HL-60/S4 treated with retinoic acid at 250 ng/mL for 4 days and 3 days (cell line): ENCODE results near the gene STARD10.

Source experiments
- in situ Hi-C: fragments of 300-500 bp; cut with MboI; formaldehyde crosslinking; loops from 2 replicates; pipeline ENCODE4 v1.7.0; 2022; ENCODE audit warnings: low sequenced_read_pairs

Gene STARD10

DNA sequence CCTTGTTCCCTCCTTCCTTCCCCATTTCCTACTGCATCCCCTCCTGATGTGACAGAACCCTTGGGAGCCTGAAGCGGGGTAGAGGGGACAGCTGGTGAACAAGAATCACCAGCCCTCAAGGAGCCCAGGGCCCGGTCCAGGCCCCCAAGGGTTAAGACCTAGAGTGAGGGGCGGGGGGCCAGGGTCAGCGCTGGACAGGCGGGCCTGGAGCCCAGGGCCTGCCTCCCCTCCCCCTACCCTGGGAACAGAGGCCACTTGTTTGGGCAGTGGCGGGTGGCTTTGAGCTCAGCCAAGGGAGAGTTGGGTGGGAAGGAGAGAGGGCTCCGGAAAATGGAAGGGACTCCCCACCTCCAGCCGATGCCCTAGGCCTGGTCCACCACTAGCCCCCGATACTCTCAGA, 43.8 kb downstream of the STARD10 start:
- in situ Hi-C loops = no loop called here

DNA sequence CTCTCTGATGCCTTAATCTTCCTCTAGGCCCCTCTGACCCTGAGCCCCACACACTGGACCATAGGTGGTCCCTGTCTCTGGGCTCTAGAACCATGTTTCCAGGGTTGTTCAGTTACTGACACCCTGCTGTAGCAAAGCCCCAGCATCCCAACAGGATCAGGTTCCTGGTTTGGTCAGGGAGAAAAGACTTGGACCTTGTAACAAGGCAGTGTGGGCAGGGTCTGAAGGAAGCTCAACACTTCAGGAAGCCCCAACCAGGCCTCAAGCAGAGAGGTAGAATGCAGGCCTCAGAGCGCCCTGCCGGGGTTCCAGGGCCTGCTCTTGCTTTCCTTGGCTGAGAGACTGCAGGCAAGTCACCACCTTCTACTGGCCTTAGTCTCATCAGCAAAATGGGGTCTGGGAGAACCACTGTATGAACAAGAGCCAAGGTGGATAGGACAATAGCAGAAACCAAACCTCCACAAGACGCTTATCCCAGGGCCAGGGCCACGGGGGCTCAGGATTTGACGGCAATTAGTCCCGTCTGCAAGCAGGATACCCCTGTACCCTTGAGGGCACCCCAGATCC, 46.5 kb downstream of the STARD10 start:
- in situ Hi-C loops = no loop called here

DNA sequence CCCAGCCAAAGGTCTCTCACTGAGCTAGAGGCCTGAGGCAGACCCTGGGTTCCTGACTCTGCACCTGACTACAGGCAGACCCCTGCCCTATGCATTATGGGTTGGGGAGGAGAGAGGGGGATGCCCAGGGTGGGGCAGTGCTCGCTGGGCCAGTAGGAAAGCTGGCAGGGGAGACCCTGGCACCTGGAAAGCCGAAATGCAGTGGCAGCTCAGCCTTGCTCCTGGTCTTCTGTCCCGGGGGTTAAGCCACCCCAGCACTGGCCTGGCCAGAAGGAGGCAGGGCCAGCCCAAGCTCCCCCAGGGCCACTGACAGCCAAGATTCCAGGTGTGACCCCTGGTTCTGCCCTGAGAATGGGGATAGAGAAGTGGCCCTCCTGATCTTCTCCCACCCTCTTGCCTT, 47.0 kb downstream of the STARD10 start:
- in situ Hi-C loops = no loop called here

DNA sequence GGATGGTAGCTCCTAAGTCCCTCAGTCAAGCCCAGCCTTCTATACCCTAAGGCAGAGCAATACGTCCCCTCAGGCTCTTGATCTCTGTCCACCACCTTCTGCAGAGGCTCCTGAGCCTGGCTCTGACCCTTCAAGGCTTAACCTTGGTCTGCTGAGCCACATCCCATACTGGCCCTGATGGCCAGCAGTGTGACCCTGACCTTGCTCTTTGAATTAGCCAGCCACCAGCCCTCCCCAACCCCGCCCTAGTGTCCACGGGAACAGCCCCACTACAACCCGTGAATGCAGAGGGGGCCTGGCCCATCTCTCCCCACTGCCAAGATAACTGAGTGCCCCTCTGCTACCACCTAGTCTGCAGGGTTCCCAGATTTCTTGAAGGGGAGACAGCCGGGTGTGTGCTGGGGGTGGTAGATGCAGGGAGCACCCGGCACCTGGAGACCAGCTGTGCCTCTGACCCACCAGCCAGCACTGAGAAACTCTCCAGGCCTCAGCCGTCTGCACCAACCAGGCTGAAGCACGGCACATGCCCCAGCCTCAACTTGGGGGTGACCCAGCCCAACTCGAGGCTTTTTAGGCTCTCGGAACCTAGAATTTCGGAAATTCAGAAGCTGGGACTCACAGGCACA, 47.8 kb downstream of the STARD10 start:
- in situ Hi-C loops = no loop called here

DNA sequence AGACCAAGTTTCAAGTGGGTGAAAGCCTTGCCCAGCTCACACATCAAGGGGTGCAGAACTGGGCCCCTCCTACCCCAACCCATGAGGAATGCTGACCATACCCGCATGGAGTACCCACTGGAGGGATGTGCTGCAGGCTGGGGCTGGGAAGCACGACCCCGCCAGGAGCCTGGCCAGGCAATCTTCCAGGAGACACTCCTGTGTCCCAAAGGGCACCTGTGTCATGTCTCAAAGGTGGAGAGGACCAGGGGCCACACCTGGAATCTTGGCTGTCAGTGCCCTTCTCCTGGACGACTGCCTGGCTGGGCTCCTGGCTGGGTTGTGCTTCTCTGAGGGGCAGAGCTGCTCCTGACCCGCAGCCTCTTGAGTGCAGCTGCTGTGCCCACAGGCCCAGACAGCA, 48.3 kb downstream of the STARD10 start:
- in situ Hi-C loops = no loop called here

DNA sequence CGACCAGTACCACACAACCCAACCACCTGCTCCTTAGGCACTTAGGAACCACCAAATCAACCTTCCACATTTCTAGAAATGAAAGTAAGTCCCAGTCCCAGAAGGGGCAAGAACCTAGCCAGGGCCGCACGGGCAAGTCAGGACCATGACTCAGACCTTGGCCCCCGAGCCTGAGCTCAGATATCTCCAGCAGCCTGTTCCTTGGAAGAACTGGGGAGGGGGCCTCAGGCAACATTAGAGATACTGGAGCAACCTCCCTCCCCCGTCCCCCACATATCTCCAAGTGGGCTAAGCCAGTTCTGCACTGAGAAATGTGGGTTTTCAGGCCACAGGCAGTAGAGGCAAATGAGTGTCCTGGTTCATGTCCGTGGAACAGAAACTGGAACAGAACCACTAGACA, 49.4 kb downstream of the STARD10 start:
- in situ Hi-C loops = no loop called here

DNA sequence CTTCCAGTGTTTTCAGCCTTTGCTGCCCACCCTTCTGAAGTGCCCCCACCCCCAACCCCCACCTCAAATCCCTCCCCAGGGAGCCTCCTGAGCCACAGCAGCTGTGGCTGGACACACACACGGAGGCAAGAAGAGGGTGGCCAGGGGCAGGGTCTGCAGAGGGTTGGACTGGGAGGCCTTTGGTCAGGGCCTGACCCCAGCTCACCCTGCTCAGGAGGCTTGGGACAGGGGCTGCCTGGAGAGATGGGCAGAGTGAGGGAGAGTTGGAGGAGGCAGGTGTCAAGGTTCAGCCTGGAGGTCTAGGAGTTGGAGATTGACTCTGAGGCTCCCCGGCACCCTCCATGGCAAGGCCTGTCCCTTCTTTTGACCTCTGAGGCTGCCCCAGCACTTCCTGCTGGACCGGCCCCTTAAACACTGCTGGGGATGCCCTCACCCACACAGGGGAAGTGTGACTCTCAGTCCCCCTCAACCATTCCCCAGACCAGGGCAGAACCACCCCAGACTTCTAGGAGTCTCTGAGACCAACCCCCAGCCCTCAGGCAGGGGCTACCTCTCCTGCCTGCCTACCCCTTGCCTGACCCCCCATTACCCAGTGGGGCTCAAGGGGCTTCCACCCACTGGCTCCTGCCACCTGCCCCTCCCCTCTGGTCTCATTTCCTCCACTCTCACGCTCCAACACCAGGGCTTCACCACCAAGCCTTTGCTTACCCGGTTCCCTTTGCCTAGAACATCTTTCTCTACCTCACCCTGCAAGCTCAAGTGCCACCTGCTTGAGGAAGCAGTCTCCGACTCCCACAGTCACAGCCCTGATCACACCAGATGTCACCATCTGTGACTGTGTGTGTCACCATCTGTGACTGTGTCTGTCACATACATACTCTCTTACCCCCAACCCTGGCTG, 50.3 kb downstream of the STARD10 start:
- in situ Hi-C loops = no loop called here

DNA sequence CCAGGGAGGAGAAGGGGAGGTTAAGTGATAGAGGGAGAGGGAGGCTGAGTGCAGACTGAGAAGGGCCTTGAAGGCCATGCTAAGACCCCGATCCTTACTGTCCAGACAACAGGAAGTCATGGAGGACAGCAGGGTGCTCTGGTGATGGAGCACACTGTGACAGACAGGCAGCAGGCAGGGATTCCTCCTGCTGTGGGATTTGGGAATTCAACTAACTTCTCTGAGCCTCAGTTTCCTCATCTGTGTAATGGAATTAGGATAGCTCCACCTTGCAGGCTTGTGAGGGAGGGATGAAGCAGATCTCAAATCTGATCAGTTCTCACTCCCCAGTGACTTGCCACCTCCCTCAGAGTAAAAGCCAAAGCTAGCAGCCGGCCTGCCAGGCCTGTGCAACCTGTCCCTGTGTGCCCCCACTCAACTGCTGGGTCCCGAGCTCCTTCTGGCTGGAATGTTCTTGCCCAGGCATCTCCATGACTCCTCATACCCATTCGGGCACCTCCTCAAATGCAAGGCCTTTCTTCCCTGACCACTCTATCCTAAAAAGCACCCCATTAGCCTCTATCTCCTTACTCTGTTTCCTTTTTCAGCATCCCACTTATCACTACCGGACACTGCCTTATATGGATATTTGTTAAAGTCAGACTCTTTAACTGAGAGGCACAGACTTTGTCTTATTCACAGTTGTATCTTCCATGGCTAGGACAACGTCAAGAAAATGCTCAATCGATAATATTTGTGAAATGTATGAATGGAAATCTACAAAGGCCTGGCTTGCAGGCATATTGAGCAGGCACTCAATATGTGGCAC, 51.1 kb downstream of the STARD10 start:
- in situ Hi-C loops = no loop called here

DNA sequence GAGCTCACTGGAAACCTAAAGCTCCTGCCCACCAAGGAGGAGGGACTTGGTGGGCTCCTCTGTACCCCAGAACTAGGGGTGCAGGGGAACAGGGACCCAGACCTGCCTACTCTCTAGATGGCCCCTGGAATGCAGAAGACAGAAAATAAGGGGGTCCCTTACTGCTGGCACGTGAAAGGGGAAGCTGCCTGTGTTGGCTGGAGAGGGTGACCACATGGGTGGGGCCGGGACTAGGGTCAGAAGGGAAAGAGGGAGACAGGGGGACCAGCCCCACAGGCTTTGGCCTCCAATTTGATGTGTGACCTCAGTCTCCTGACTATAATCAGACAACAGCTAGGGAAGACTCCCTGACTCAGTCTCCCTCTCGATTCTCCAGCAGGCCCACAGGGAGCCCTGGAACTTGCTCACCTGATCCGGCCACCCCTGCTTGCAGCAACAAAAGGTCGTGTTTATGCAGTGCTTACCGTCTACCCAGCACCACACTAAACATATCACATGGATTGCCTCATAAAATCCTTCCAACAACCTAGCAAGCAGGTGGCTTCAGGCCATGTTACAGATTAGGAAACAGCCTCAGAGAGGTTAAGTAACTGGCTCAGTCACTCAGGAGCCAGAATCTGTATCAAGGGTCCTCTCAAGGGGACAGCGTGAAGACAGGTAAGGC, 51.9 kb downstream of the STARD10 start:
- in situ Hi-C loops = no loop called here

DNA sequence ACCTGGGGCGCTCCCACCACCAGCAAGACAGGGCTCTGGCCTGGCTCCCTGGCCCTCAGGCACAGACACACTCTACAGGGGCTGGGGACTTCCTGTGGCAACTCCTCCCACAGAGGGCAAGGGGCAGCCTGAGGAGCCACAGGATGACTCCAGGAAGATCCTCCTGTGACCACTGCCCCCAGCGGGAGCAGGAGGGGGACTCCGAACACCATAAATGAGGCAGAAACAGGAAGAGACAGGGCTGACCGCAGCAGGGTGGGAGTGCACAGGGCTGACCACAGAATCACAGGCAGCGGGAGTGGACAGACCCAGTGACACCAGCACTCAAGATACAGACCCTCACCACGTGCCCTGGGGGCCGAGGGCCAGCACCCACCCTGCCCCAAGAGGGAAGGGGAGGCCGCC, 52.4 kb downstream of the STARD10 start:
- in situ Hi-C loops = no loop called here

DNA sequence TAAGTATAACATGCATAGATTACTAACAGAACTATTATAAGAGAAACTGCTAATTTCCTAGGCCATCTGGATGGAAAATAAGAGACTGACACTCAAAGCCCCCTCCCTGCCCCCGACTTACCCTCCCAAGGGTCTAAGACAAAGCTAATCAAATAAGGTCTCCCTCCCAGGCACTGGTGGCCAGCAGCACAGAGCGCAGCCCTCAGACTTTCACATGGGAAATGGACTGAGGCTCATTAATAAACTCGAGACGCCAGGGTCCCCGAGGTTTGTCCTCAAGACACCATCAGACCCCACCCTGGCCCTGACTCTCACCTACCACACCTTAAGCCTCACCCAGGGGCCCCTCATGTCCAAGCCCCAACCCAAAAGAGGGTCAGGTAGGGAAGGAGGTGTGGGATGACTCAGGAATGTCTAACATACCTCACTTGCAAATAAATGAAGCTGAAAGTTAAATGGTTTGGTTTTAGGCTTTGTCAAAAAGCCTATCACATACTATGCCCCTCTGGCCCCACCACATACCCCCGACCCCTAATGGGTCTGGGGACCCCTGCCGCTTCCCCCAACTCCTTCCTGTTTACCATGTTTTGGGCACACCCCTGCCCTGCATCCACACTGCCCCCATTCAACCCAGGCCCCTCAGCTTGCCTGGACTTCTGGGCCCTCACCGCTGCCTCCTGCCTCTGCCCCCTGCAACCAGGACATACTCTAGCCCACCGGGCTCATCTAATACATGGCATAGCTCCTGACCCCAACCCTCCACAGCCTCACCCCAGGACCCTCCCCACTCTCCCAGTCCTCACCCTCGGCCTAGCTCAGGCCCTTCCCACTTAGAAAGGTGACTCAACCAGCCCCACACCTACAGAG, 53.1 kb downstream of the STARD10 start:
- in situ Hi-C loops = no loop called here

DNA sequence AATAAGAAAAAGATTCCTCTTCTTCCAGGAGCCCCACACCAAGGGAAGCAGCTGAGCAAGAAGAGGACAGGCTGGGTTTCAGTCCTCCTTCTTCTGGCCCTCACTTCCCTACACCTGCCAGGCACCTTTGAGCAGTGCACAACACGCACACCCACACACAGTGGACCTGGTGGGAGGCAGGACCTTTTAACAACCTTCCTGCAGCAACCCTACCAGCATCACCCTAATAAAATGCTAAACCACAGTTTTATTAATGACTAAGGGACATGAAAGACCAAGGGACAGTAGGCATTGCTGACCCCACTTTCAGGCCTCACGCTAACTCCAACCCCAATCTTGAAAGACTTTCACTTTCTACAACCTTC, 53.8 kb downstream of the STARD10 start:
- in situ Hi-C loops = no loop called here

DNA sequence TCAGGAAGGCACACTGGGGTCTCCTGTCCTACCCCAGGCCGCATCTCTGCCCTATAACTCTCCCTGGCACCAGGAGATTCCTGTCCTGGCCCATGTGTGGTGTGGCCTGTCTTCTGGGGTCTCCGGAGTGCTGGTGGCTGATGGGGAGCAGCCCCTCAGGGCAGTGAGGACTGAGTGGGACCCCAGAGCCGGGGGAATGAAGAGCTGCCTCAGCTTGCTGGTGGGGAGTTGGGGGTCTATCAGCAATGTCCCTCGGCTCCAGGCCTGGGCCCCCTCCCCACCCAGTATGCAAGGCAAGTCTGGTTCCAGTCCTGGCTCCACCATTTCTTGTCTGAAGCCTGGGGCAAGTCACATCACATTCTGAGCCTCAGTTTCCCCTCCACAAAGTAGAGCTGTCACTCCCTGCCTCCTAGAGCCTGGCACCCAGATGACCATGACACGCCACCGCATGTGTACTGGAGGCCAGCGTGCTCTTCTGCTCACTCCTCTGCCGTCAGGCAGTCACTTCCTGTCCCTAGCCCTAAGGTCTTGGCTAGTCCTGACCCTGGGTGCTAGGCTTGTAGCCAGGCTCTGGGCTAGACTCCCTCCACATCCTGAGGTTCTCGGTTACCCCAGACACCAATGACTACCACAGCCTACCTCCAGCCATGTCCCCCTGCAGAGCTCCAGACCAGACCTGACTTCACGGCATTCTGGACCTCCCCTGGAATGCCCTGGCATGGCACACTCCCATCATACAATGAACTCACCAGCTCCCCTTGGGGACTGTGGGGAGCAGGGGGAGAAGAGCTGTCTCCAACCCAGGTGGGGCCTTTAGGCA, 54.4 kb downstream of the STARD10 start:
- in situ Hi-C loops = no loop called here

DNA sequence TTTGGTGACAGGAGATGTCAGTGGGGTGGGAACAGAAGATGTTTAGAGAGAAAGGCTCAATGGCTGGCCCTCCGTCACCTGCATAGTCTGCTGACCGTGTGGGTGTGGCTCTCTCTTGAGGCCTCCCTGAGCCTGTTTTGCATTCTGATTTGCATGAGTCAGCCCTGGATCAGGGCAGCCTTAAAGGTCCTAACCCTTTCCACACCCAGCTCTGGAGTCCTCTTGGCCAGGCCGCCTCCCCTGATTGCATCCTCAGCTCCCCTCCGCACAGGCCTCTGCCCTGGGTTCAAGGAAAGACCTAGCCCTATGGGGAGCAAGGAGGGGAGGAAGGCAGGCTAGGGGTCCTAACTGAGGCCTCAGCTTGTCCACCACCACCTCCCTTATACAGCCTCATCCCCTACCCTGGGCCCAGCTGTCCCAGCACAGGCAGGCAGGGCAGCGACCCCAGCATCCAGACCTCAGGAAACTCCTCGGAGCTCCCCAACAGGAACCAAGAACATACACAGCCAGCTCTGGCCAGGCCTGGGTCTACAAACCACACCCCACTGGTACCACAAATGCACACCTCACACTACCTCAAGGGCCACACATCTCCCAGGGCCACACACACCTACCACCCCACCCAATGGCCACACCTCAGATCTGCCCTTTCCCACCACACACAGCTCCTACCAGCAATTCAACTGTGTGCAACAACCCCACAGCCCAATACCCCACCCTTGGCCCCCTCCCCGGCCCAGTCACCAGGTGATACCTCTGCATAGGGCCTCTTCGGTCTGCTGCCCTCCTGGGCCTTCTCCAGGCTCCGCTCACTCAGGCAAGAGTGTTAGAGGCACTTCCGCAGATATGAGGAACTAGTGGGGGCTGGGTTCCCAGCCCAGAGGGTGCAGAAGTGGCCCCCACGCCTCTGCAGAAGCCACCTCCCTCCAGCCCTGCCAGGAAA, 55.4 kb downstream of the STARD10 start:
- in situ Hi-C loops = no loop called here

DNA sequence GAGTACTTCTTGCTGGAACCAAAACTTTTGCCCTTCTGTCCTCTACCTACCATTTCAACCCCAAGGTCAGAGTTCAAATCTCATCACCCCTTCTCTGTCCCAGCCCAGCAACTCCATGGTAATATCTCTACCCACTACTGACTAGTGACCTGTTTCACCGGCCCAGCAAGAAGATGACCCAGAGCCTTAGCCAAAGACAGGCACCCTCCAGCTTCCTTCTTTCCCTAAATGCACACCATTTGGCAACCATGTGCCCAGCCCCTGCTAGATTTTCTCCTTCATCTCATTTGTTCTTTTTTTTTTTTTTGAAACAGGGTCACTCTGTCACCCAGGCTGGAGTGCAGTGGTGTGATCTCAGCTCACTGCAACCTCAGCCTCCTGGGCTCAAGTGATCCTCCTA, 56.5 kb downstream of the STARD10 start:
- in situ Hi-C loops = no loop called here

DNA sequence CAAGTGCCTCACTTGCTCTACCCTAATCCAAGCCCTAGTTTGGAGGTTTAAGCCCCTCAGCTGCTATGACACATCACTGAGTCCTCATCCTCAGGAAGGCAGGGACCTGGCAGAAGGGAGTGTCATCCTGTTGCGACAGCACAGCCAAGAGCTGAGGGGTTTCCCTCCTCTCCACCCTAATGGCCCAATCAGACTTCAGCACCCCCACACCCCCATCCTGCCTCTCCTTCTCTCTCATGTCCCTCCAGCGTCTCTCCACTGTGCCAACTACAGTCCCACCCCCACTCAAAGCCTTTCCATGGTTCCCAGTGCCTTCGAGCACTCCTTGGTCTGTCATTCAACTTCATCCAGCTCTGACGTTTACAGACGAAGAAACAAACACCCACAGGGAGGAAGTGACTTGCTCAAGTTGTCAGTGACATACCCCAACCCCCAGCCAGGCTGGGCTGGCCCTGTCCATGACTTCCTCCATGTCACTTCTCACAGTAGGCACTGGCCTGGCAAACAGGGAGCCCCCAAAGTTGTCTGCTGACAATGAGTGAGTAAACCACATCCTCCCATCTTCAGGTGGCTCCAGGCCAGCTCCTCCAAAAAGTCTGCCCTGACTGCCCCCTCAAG, 57.3 kb downstream of the STARD10 start:
- in situ Hi-C loops = no loop called here

DNA sequence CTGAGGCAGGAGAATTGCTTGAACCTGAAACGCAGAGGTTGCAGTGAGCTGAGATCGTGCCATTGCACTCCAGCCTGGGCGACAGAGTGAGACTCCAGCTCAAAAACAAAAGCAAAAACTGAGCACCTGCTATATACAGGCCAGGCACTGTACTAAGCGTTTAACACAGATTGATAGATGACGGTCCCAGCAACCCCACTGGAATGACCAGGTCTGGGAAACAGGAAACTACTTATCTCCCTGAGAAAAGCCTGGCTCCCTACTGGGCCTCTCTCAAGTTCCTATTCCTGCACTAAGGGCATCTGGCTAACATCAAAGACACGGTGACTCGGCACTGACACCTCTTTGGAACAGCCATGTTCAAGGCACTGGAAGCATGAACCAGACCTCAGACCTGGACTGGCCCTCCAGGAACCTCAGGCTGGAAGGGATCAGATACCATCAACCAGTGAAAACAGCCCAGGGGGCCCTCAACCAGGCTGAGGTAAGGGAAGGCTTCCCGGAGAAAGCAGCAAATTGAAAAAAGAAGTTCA, 58.3 kb downstream of the STARD10 start:
- in situ Hi-C loops = no loop called here
